ENCODE measurements around the gene MED27. TPM values are rescaled to one million over a fixed set of nuclear protein-coding genes. Genes with fewer than 3 reads are reported as not detected.

The MED27 gene
- total and polyA plus RNA-seq, 2 of the 8 experiments (the other 6 are each of a cell fraction or from before 2014, with no cell fraction given), result 29.9 to 56.5 TPM

DNA sequence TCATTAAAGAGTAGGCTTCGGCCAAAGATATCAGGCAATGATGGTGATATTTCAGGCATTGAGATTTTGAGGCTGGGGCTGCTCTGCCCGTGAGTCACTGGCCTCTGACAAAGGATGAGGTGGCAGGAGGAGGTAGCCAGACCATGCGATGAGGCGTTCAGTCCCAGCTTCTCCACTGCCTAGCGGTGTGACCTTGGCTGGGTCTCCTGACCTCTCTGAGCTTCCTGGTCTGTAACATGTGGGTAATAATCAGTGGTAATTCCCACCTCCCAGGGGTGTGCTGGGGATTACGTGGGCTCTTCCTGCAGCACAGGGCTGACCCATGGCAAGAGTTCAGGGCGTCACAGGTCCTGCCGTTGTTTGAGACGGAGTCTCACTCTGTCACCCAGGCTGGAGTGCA is 266.6 kb downstream of the MED27 start:
- ChIA-PET CTCF (ENCODE audit: partially characterized antibody) (interaction anchor here (0.9 to 4.5 kb wide), 3 partner anchors 9 to 36 kb away, joined by 3 to 24 read pairs (median 16); no protein-coding TSS in a partner anchor), POLR2A (ENCODE audit: partially characterized antibody) (no interaction called here)
- Histone ChIP-seq H2BK20ac (ENCODE audit: low read length) (0 out of 2 replicates have a peak overlapping the region, but pooled peaks have one; percentile 6), H3K18ac (ENCODE audit: extremely low read depth, low read length) (no peak overlapping the region), H3K23ac (ENCODE audit: insufficient read length) (no peak overlapping the region), H3K9ac (replicated peaks in 1 of 4; ENCODE audit: extremely low read depth in 1 of 4, low read depth in 3 of 4, low read length in 3 of 4) (no peak overlapping the region), H2AK5ac (ENCODE audit: low read depth, low read length) (0 out of 2 replicates have a peak overlapping the region, but pooled peaks have one; percentile 10), H2BK15ac (ENCODE audit: low read length) (0 out of 2 replicates have a peak overlapping the region, but pooled peaks have one; percentile 46), H3K79me1 (ENCODE audit: low read depth, low read length) (no peaks in the 10 kb centered on the region), H3K4me2 (ENCODE audit: insufficient read depth in 1 of 2, low read depth in 2 of 2, low read length in 2 of 2) (no peak overlapping the region), H3K27me3 (replicated peaks in 1 of 4; ENCODE audit: control insufficient read depth in 3 of 4, extremely low read depth in 1 of 4, insufficient read depth in 3 of 4, low read length in 3 of 4) (no peaks in the 10 kb centered on the region), H4K20me1 (replicated peaks in 1 of 2; ENCODE audit: control insufficient read depth in 1 of 2, insufficient read depth in 2 of 2, low read length in 2 of 2) (no peaks in the 10 kb centered on the region), H3K56ac (replicated peaks; ENCODE audit: insufficient read length, low read depth, low read length) (no peak overlapping the region), H2AFZ (ENCODE audit: low read length) (no peak overlapping the region), H3K4me3 (ENCODE audit: extremely low read depth in 1 of 4, insufficient read depth in 2 of 4, low read depth in 3 of 4, low read length in 4 of 4) (no peak overlapping the region), H3K4ac (replicated peaks; ENCODE audit: insufficient read length, low read depth, low read length) (no peak overlapping the region), H3K23me2 (ENCODE audit: low read depth, low read length) (no peaks in the 10 kb centered on the region), H3K14ac (ENCODE audit: insufficient read length) (no peak overlapping the region), H2BK5ac (ENCODE audit: low read depth, low read length) (no peak overlapping the region), H4K5ac (ENCODE audit: insufficient read length, low read depth, low read length) (no peak overlapping the region), H3K27ac (ENCODE audit: low read depth, low read length) (no peak overlapping the region), H3K79me2 (ENCODE audit: control insufficient read depth in 1 of 2, insufficient read depth in 2 of 2, low read length in 2 of 2) (no peaks in the 10 kb centered on the region), H3K4me1 (replicated peaks in 1 of 4; ENCODE audit: control insufficient read depth in 3 of 4, insufficient read depth in 4 of 4, low read length in 3 of 4) (peaks cover 0 to 16% (median 7%) of the 10 kb centered on the region in 4 experiments; a peak in 6 of 7 replicates), H4K8ac (ENCODE audit: extremely low read depth, insufficient read depth, low read length) (no peak overlapping the region), H3K36me3 (ENCODE audit: control insufficient read depth in 2 of 4, insufficient read depth in 4 of 4, low read length in 3 of 4) (no peaks in the 10 kb centered on the region), H2BK12ac (ENCODE audit: low read depth, low read length) (0 out of 2 replicates have a peak overlapping the region, but pooled peaks have one; percentile 17), H4K91ac (replicated peaks; ENCODE audit: insufficient read length, low read length) (no peak overlapping the region), H3K9me3 (ENCODE audit: insufficient read depth in 2 of 2, low read depth in 1 of 2, low read length in 1 of 2) (no peaks in the 10 kb centered on the region), H2BK120ac (replicated peaks; ENCODE audit: low read depth, low read length) (no peak overlapping the region)
- FAIRE-seq, result no peak
- WGBS, 2 experiments (ENCODE audit: extremely low coverage in 1 of 2, insufficient coverage in 1 of 2, insufficient read length in 1 of 2, insufficient replicate concordance in 2 of 2, low coverage in 1 of 2, low lambda C conversion rate in 2 of 2, missing lambda C conversion rate in 1 of 2), result 88% methylated on average over 9 of the region's 9 CpGs; no CpG with 5 or more reads in 1 of the 2 experiments
- no peak for DNase-seq (ENCODE audit: low read depth in 1 of 2, low spot score in 2 of 2)
- TF ChIP-seq TBP (IDR thresholded peaks at IDR 0.05; ENCODE audit: low read depth, low read length) (no peak), BCL11A (IDR thresholded peaks at IDR 0.05; ENCODE audit: low read depth in 2 of 2, low read length in 2 of 2) (no peak), CREB1 (IDR thresholded peaks at IDR 0.05) (no peak), NANOG (IDR thresholded peaks at IDR 0.05; ENCODE audit: insufficient read depth, low read depth, low read length, poor library complexity, severe bottlenecking) (no peak)
- TF ChIP-seq, protein P1, sequence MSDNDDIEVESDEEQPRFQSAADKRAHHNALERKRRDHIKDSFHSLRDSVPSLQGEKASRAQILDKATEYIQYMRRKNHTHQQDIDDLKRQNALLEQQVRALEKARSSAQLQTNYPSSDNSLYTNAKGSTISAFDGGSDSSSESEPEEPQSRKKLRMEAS (IDR thresholded peaks at IDR 0.05), result no peak
